Measurements from ENCODE around the gene EFNA1. TPM values are rescaled to one million over a fixed set of nuclear protein-coding genes. Genes with fewer than 3 reads are reported as not detected.

Gene EFNA1
- total and polyA plus RNA-seq, 2 of the 13 experiments (the other 11 are each of a cell fraction or from before 2014, with no cell fraction given): 81.8 to 874 TPM

- peak; percentile 53; the same call in 1 of the 2 replicates for TF ChIP-seq MAX (IDR thresholded peaks at IDR 0.05)
- TF ChIP-seq SRSF1 (optimal IDR thresholded peaks at IDR 0.05; ENCODE audit: low read depth, low read length): no peak
- TF ChIP-seq ARID4A (CRISPR knock-in tag; IDR thresholded peaks at IDR 0.05; ENCODE audit: borderline replicate concordance): peak; percentile 81
- 0 out of 2 replicates have a peak, but pooled peaks have one; percentile 60 for TF ChIP-seq THRA (CRISPR knock-in tag; IDR thresholded peaks at IDR 0.05; ENCODE audit: borderline replicate concordance)
- peak; percentile 44; the same call in 1 of the 2 replicates for TF ChIP-seq ZMYM3 (CRISPR knock-in tag; IDR thresholded peaks at IDR 0.05)
- peak; percentile 81 for TF ChIP-seq PRDM10 (CRISPR knock-in tag; IDR thresholded peaks at IDR 0.05; ENCODE audit: low read depth)
- TF ChIP-seq HNF1A (IDR thresholded peaks at IDR 0.05; ENCODE audit: low read depth): no peak
- TF ChIP-seq HNF1A (CRISPR knock-in tag; IDR thresholded peaks at IDR 0.05; ENCODE audit: borderline replicate concordance): no peak
- no peak for TF ChIP-seq ZNF768 (CRISPR knock-in tag; IDR thresholded peaks at IDR 0.05)
- no peak; the same call in 1 of the 2 replicates for TF ChIP-seq ATF7-NPFF (CRISPR knock-in tag; IDR thresholded peaks at IDR 0.05; ENCODE audit: low read depth)
- no peak for TF ChIP-seq TBP (CRISPR knock-in tag; IDR thresholded peaks at IDR 0.05)
- no peak for TF ChIP-seq FOSL1 (CRISPR knock-in tag; IDR thresholded peaks at IDR 0.05; ENCODE audit: borderline replicate concordance)
These were observed 42.8 kb upstream of the EFNA1 start (continued) for GRCh38 chr1:155084722-155085503.

Data from HepG2 (cell line).